Activated CD4-positive, alpha-beta memory T cell treated with anti-CD3 and anti-CD28 coated beads, Interleukin-2, amount 10 ng/mL, durations not matched to agents 7 days and 5 days (primary cell): ENCODE data around the gene VSIG8. TPM values are rescaled to one million over a fixed set of nuclear protein-coding genes. Genes with fewer than 3 reads are reported as not detected.

Source experiments
- CTCF ChIA-PET: fragments of 350-600 bp; sonication (Branson Sonifier 250); formaldehyde crosslinking; loops from one replicate; lab custom pipeline; 2021; ENCODE audit warnings: antibody characterized with exemption, inconsistent platforms; lab: Charles Lee
- POLR2A ChIA-PET: fragments of 350-600 bp; sonication (Branson Sonifier 250); formaldehyde crosslinking; loops from one replicate; lab custom pipeline; 2021; ENCODE audit warnings: antibody characterized with exemption; lab: Charles Lee
- DNase-seq: peaks from one replicate; pipeline ENCODE4 v3.0.0-alpha.2; 2020
- H3K27ac Mint-ChIP-seq: one replicate; pipeline ENCODE4 v1.8.0; 2021; ENCODE audit warnings: mild to moderate bottlenecking, mixed read lengths
- H3K27me3 Mint-ChIP-seq: one replicate; pipeline ENCODE4 v1.8.0; 2021; ENCODE audit warnings: mixed read lengths
- H3K36me3 Mint-ChIP-seq: one replicate; pipeline ENCODE4 v1.8.0; 2021; ENCODE audit warnings: low read depth, mixed read lengths
- H3K4me1 Mint-ChIP-seq: one replicate; pipeline ENCODE4 v1.8.0; 2021; ENCODE audit warnings: mixed read lengths
- H3K4me3 Mint-ChIP-seq: one replicate; pipeline ENCODE4 v1.8.0; 2021; ENCODE audit warnings: mild to moderate bottlenecking, mixed read lengths
- H3K9me3 Mint-ChIP-seq: one replicate; pipeline ENCODE4 v1.8.0; 2021; ENCODE audit warnings: mixed read lengths
- total RNA-seq, 2 experiments: library from RNA; stranded (reverse); gene quantifications; one replicate each; pipeline ENCODE4 v1.2.3, GENCODE V29; 2021

Gene VSIG8
- total RNA-seq, 2 experiments from 2014 or later, result not detected

GRCh38 chr1:159853417-159854115 is 8.9 kb downstream of the VSIG8 start:
- no peak for DNase-seq
- Mint-ChIP-seq H3K36me3 (no peaks in the 10 kb centered on the region), H3K27me3 (no peaks in the 10 kb centered on the region), H3K4me3 (peak overlapping the region; percentile 68), H3K9me3 (no peaks in the 10 kb centered on the region), H3K27ac (no peak overlapping the region), H3K4me1 (peaks cover 10% of the 10 kb centered on the region)
- CTCF ChIA-PET, result interaction anchor here (0.7 to 4.5 kb wide), 9 partner anchors 9 to 153 kb away, joined by 3 to 21 read pairs (median 4); partner anchors contain the start of gene SLAMF8
- POLR2A ChIA-PET, result interaction anchor here (1.1 to 1.5 kb wide), 7 partner anchors 12 to 69 kb away, joined by 3 to 7 read pairs (median 4); partner anchors contain the start of gene SLAMF8

- CTCF ChIA-PET, result interaction anchor here (0.8 to 4.5 kb wide), 5 partner anchors 24 to 156 kb away, joined by 4 to 21 read pairs (median 4); partner anchors contain the start of gene SLAMF8
These were observed 11.1 kb downstream of the VSIG8 start for GRCh38 chr1:159851407-159851806.

GRCh38 chr1:159849626-159850366 is 12.7 kb downstream of the VSIG8 start:
- no peaks in the 10 kb centered on the region for H3K27me3 Mint-ChIP-seq
- H3K4me1 Mint-ChIP-seq, result peaks cover 6% of the 10 kb centered on the region
- ChIA-PET POLR2A (no interaction called here), CTCF (interaction anchor here (1.2 kb wide), 1 partner anchor 51 kb away, joined by 6 read pairs; no protein-coding TSS in a partner anchor)
- DNase-seq, result no peak
- H3K27ac Mint-ChIP-seq, result no peak overlapping the region
- no peaks in the 10 kb centered on the region for H3K36me3 Mint-ChIP-seq
- H3K4me3 Mint-ChIP-seq, result no peak overlapping the region
- no peaks in the 10 kb centered on the region for H3K9me3 Mint-ChIP-seq

More at GRCh38 chr1:159851407-159851806, 11.1 kb downstream of the VSIG8 start:
- Mint-ChIP-seq H3K4me1 (peaks cover 10% of the 10 kb centered on the region), H3K27me3 (no peaks in the 10 kb centered on the region), H3K4me3 (no peak overlapping the region), H3K9me3 (no peaks in the 10 kb centered on the region), H3K36me3 (no peaks in the 10 kb centered on the region), H3K27ac (no peak overlapping the region)
- POLR2A ChIA-PET, result no interaction called here
- no peak for DNase-seq

GRCh38 chr1:159848326-159848725 is 14.1 kb downstream of the VSIG8 start:
- no peak for DNase-seq
- ChIA-PET CTCF (no interaction called here), POLR2A (no interaction called here)
- Mint-ChIP-seq H3K27me3 (peaks cover 12% of the 10 kb centered on the region), H3K9me3 (no peaks in the 10 kb centered on the region), H3K36me3 (no peaks in the 10 kb centered on the region), H3K4me3 (no peak overlapping the region), H3K4me1 (no peaks in the 10 kb centered on the region), H3K27ac (no peak overlapping the region)

GRCh38 chr1:159847231-159847630 is 15.2 kb downstream of the VSIG8 start:
- Mint-ChIP-seq H3K36me3 (no peaks in the 10 kb centered on the region), H3K27me3 (peaks cover 12% of the 10 kb centered on the region), H3K9me3 (no peaks in the 10 kb centered on the region), H3K27ac (no peak overlapping the region), H3K4me1 (no peaks in the 10 kb centered on the region), H3K4me3 (no peak overlapping the region)
- DNase-seq, result no peak
- ChIA-PET POLR2A (no interaction called here), CTCF (no interaction called here)

GRCh38 chr1:159845751-159846629 is 16.5 kb downstream of the VSIG8 start:
- Mint-ChIP-seq H3K9me3 (no peaks in the 10 kb centered on the region), H3K27me3 (peaks cover 12% of the 10 kb centered on the region), H3K4me3 (no peak overlapping the region), H3K36me3 (no peaks in the 10 kb centered on the region), H3K27ac (no peak overlapping the region), H3K4me1 (no peaks in the 10 kb centered on the region)
- DNase-seq, result no peak
- CTCF ChIA-PET, result no interaction called here
- POLR2A ChIA-PET, result no interaction called here

GRCh38 chr1:159843459-159843858 is 19.0 kb downstream of the VSIG8 start:
- H3K4me3 Mint-ChIP-seq, result no peak overlapping the region
- H3K9me3 Mint-ChIP-seq, result no peaks in the 10 kb centered on the region
- peaks cover 5% of the 10 kb centered on the region for H3K4me1 Mint-ChIP-seq
- ChIA-PET POLR2A (no interaction called here), CTCF (interaction anchor here (1.0 kb wide), 1 partner anchor 9 kb away, joined by 4 read pairs; no protein-coding TSS in a partner anchor)
- peaks cover 12% of the 10 kb centered on the region for H3K27me3 Mint-ChIP-seq
- H3K36me3 Mint-ChIP-seq, result no peaks in the 10 kb centered on the region
- DNase-seq, result no peak
- no peak overlapping the region for H3K27ac Mint-ChIP-seq

GRCh38 chr1:159841749-159842148 is 20.7 kb downstream of the VSIG8 start:
- H3K9me3 Mint-ChIP-seq, result no peaks in the 10 kb centered on the region
- no peak overlapping the region for H3K4me3 Mint-ChIP-seq
- POLR2A ChIA-PET, result interaction anchor here (1.4 kb wide), 1 partner anchor 12 kb away, joined by 5 read pairs; no protein-coding TSS in a partner anchor
- CTCF ChIA-PET, result interaction anchor here (1.0 to 1.1 kb wide), 2 partner anchors 22 to 38 kb away, joined by 3 read pairs; no protein-coding TSS in a partner anchor
- peaks cover 12% of the 10 kb centered on the region for H3K27me3 Mint-ChIP-seq
- no peaks in the 10 kb centered on the region for H3K36me3 Mint-ChIP-seq
- no peak overlapping the region for H3K27ac Mint-ChIP-seq
- peaks cover 5% of the 10 kb centered on the region for H3K4me1 Mint-ChIP-seq
- no peak for DNase-seq

GRCh38 chr1:159839116-159839849 is 23.2 kb downstream of the VSIG8 start:
- DNase-seq, result no peak
- H3K9me3 Mint-ChIP-seq, result no peaks in the 10 kb centered on the region
- ChIA-PET POLR2A (no interaction called here), CTCF (no interaction called here)
- H3K4me3 Mint-ChIP-seq, result no peak overlapping the region
- peaks cover 5% of the 10 kb centered on the region for H3K4me1 Mint-ChIP-seq
- no peaks in the 10 kb centered on the region for H3K36me3 Mint-ChIP-seq
- H3K27ac Mint-ChIP-seq, result no peak overlapping the region
- peaks cover 10% of the 10 kb centered on the region for H3K27me3 Mint-ChIP-seq

GRCh38 chr1:159838715-159839114 is 23.7 kb downstream of the VSIG8 start:
- Mint-ChIP-seq H3K36me3 (no peaks in the 10 kb centered on the region), H3K4me1 (peaks cover 5% of the 10 kb centered on the region), H3K27ac (no peak overlapping the region), H3K9me3 (no peaks in the 10 kb centered on the region), H3K27me3 (peaks cover 7% of the 10 kb centered on the region), H3K4me3 (no peak overlapping the region)
- DNase-seq, result no peak
- CTCF ChIA-PET, result no interaction called here
- POLR2A ChIA-PET, result no interaction called here

- Mint-ChIP-seq H3K4me1 (peaks cover 5% of the 10 kb centered on the region), H3K27me3 (peaks cover 9% of the 10 kb centered on the region), H3K36me3 (no peaks in the 10 kb centered on the region), H3K4me3 (no peak overlapping the region), H3K27ac (no peak overlapping the region), H3K9me3 (no peaks in the 10 kb centered on the region)
- CTCF ChIA-PET, result interaction anchor here (0.6 kb wide), 1 partner anchor 170 kb away, joined by 4 read pairs; no protein-coding TSS in a partner anchor
- POLR2A ChIA-PET, result interaction anchor here (0.8 kb wide), 1 partner anchor 9 kb away, joined by 4 read pairs; no protein-coding TSS in a partner anchor
- DNase-seq, result no peak
These were observed 26.5 kb downstream of the VSIG8 start for GRCh38 chr1:159835862-159836525.
